Measurements from ENCODE around the gene GUCD1. TPM values are rescaled to one million over a fixed set of nuclear protein-coding genes. Genes with fewer than 3 reads are reported as not detected.
A peak's percentile ranks its signal among the peaks of the same experiment; 100 is the strongest.

The GUCD1 gene
- total and polyA plus RNA-seq, 10 of the 15 experiments (the other 5 are each of a cell fraction or from before 2014, with no cell fraction given): 56.0 to 177 (median 88.2) TPM

- TF ChIP-seq RFX5 (IDR thresholded peaks at IDR 0.05; ENCODE audit: low read depth, low read length) (no peak), PAX5 (IDR thresholded peaks at IDR 0.05; ENCODE audit: borderline replicate concordance, low read depth, low read length) (no peak), YY1 (IDR thresholded peaks at IDR 0.05; ENCODE audit: low read depth, low read length) (0 out of 2 replicates have a peak, but pooled peaks have one; percentile 41), SP1 (IDR thresholded peaks at IDR 0.05; ENCODE audit: low read depth, low read length) (no peak), POLR2A (IDR thresholded peaks at IDR 0.05; ENCODE audit: low read depth, low read length) (peak; percentile 41; the same call in 1 of the 2 replicates), ATF7 (IDR thresholded peaks at IDR 0.05; ENCODE audit: low read depth) (no peak), HDAC6 (IDR thresholded peaks at IDR 0.05; ENCODE audit: unreplicated experiment) (no peak), CHD2 (IDR thresholded peaks at IDR 0.05; ENCODE audit: borderline replicate concordance, low read depth, low read length) (no peak), USF1 (IDR thresholded peaks at IDR 0.05; ENCODE audit: borderline replicate concordance, extremely low read length, insufficient read depth, low read depth, low read length) (no peak), CBX3 (IDR thresholded peaks at IDR 0.05; ENCODE audit: borderline replicate concordance, low read depth) (no peak), BACH1 (IDR thresholded peaks at IDR 0.05; ENCODE audit: borderline replicate concordance) (0 out of 2 replicates have a peak, but pooled peaks have one; percentile 30), NR2C1 (IDR thresholded peaks at IDR 0.05) (no peak), CUX1 (IDR thresholded peaks at IDR 0.05; ENCODE audit: insufficient replicate concordance, low read depth, low read length) (no peak), CTCF (IDR thresholded peaks at IDR 0.05 in 2 of 3, conservative IDR thresholded peaks at IDR 0.05 in 1 of 3; ENCODE audit: control insufficient read depth in 2 of 3, extremely low read depth in 1 of 3, insufficient read depth in 1 of 3, low read depth in 3 of 3, low read length in 3 of 3) (no peak), NKRF (conservative IDR thresholded peaks at IDR 0.05) (no peak), STAT1 (conservative IDR thresholded peaks at IDR 0.05) (no peak), MAX (IDR thresholded peaks at IDR 0.05; ENCODE audit: low read depth, low read length) (0 out of 2 replicates have a peak, but pooled peaks have one; percentile 30), SREBF2 (IDR thresholded peaks at IDR 0.05; ENCODE audit: low read length) (no peak), GATAD2B (conservative IDR thresholded peaks at IDR 0.05; ENCODE audit: low read depth) (0 out of 2 replicates have a peak, but pooled peaks have one; percentile 20), YBX1 (IDR thresholded peaks at IDR 0.05) (no peak)
These were observed 38.1 kb upstream of the GUCD1 start, which contains the start of gene LRRC75B (continued) for GRCh38 chr22:24592851-24593558.

Data from GM12878 (cell line).